ENCODE data around the gene CGNL1.

CGNL1 gene

GRCh38 chr15:57375827-57376695 is at the start of gene CGNL1:
TSS of gene CGNL1 (plus strand) at chr15:57376505. CDS start at chr15:57438000, 61,495 bp downstream.
- DNase-seq (ENCODE audit: low read depth): no peak

- peak; percentile 95 for DNase-seq (ENCODE audit: low read depth)
Measured at GRCh38 chr15:57327985-57328471, 48.3 kb upstream of the CGNL1 start.

GRCh38 chr15:57328479-57328878 is 47.8 kb upstream of the CGNL1 start:
- DNase-seq (ENCODE audit: low read depth): no peak

GRCh38 chr15:57328897-57329296 is 47.4 kb upstream of the CGNL1 start:
- no peak for DNase-seq (ENCODE audit: low read depth)

- DNase-seq (ENCODE audit: low read depth): no peak
Measured at GRCh38 chr15:57329582-57330367, 46.5 kb upstream of the CGNL1 start.

GRCh38 chr15:57330619-57331340 is 45.5 kb upstream of the CGNL1 start:
- DNase-seq (ENCODE audit: low read depth): peak; percentile 13

- DNase-seq (ENCODE audit: low read depth): no peak
Measured at GRCh38 chr15:57332326-57332725, 44.0 kb upstream of the CGNL1 start.

GRCh38 chr15:57333487-57333886 is 42.8 kb upstream of the CGNL1 start:
- no peak for DNase-seq (ENCODE audit: low read depth)

- DNase-seq (ENCODE audit: low read depth): no peak
Measured at GRCh38 chr15:57334257-57334656, 42.0 kb upstream of the CGNL1 start.

GRCh38 chr15:57335293-57335715 is 41.0 kb upstream of the CGNL1 start:
- no peak for DNase-seq (ENCODE audit: low read depth)

GRCh38 chr15:57335719-57336118 is 40.6 kb upstream of the CGNL1 start:
- no peak for DNase-seq (ENCODE audit: low read depth)

- DNase-seq (ENCODE audit: low read depth): no peak
Measured at GRCh38 chr15:57337868-57338411, 38.4 kb upstream of the CGNL1 start.

GRCh38 chr15:57339321-57339720 is 37.0 kb upstream of the CGNL1 start:
- no peak for DNase-seq (ENCODE audit: low read depth)

- peak; percentile 51 for DNase-seq (ENCODE audit: low read depth)
Measured at GRCh38 chr15:57340682-57341259, 35.5 kb upstream of the CGNL1 start.

GRCh38 chr15:57343048-57343447 is 33.3 kb upstream of the CGNL1 start:
- no peak for DNase-seq (ENCODE audit: low read depth)

- no peak for DNase-seq (ENCODE audit: low read depth)
Measured at GRCh38 chr15:57343498-57343897, 32.8 kb upstream of the CGNL1 start.

GRCh38 chr15:57344282-57344681 is 32.0 kb upstream of the CGNL1 start:
- no peak for DNase-seq (ENCODE audit: low read depth)

- DNase-seq (ENCODE audit: low read depth): no peak
Measured at GRCh38 chr15:57345584-57345983, 30.7 kb upstream of the CGNL1 start.

- DNase-seq (ENCODE audit: low read depth): no peak
Measured at GRCh38 chr15:57348081-57348480, 28.2 kb upstream of the CGNL1 start.

GRCh38 chr15:57352535-57353316 is 23.6 kb upstream of the CGNL1 start:
- no peak for DNase-seq (ENCODE audit: low read depth)

- no peak for DNase-seq (ENCODE audit: low read depth)
Measured at GRCh38 chr15:57353317-57353804, 22.9 kb upstream of the CGNL1 start.
